K562 (cell line): ENCODE measurements around the gene SPECC1L.
"Not testable (repeated sequence)": the region's sequence is repeated elsewhere in the genome, so short reads cannot be mapped to it uniquely, and the experiment has no call there.

Experiments
- EZH2 ChIP-seq: IDR thresholded peaks from 2 replicates; pipeline ENCODE4 v1.6.1; 2012; ENCODE audit warnings: low read depth, mild to moderate bottlenecking, inconsistent platforms, low read length, borderline replicate concordance
- KDM4B ChIP-seq, 2 experiments: fragments of 450-650 bp in 1 of 2; sonication (generic) in 1 of 2; IDR thresholded peaks; 2 replicates each; pipeline ENCODE4 v1.6.1; 2016 to 2017; ENCODE audit warnings: borderline replicate concordance in 2 of 2, antibody characterized with exemption in 1 of 2, low read depth in 1 of 2, mild to moderate bottlenecking in 1 of 2
- TF ChIP-seq, protein P1 (sequence below): fragments of 450-650 bp; IDR thresholded peaks from 2 replicates; pipeline ENCODE4 v1.6.1; 2018; ENCODE audit not compliant: partially characterized antibody

DNA sequence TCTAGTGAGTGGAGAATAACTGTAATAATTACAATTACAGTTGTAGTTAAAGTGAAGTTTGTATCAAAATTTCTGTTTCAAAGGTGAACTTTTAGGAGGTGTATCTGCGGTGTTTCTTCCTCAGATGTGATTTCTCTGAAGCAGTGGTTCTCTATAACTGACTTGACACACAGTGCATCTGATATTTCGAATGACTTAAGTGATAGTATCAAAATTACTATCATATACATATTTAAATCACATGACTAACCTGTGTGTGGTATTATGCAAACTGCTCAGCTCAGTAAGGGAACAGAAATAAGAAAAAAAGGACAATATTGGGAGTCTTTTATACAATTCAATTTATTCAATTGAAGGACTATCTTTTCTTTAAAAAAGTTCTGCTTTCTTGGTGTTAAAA, 2.4 kb downstream of the SPECC1L start:
- TF ChIP-seq, protein P1, sequence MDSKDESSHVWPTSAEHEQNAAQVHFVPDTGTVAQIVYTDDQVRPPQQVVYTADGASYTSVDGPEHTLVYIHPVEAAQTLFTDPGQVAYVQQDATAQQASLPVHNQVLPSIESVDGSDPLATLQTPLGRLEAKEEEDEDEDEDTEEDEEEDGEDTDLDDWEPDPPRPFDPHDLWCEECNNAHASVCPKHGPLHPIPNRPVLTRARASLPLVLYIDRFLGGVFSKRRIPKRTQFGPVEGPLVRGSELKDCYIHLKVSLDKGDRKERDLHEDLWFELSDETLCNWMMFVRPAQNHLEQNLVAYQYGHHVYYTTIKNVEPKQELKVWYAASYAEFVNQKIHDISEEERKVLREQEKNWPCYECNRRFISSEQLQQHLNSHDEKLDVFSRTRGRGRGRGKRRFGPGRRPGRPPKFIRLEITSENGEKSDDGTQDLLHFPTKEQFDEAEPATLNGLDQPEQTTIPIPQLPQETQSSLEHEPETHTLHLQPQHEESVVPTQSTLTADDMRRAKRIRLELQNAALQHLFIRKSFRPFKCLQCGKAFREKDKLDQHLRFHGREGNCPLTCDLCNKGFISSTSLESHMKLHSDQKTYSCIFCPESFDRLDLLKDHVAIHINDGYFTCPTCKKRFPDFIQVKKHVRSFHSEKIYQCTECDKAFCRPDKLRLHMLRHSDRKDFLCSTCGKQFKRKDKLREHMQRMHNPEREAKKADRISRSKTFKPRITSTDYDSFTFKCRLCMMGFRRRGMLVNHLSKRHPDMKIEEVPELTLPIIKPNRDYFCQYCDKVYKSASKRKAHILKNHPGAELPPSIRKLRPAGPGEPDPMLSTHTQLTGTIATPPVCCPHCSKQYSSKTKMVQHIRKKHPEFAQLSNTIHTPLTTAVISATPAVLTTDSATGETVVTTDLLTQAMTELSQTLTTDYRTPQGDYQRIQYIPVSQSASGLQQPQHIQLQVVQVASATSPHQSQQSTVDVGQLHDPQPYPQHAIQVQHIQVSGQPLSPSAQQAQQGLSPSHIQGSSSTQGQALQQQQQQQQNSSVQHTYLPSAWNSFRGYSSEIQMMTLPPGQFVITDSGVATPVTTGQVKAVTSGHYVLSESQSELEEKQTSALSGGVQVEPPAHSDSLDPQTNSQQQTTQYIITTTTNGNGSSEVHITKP: not testable (repeated sequence)
- not testable (repeated sequence) for TF ChIP-seq KDM4B (IDR thresholded peaks at IDR 0.05; ENCODE audit: borderline replicate concordance in 2 of 2, low read depth in 1 of 2); EZH2
